GM19372 (cell line): ENCODE results near the gene SLC14A1.

Experiments used
- ATAC-seq: cut with Tn5 transposase; IDR thresholded peaks from one replicate; pipeline ENCODE4 v1.9.1; 2021; ENCODE audit warnings: mild to moderate bottlenecking, low read depth, moderate library complexity; ENCODE audit not compliant: unreplicated experiment

The SLC14A1 gene

GRCh38 chr18:45719106-45719505 is 4.9 kb upstream of the SLC14A1 start:
- ATAC-seq = no peak

GRCh38 chr18:45722899-45723298 is 1.1 kb upstream of the SLC14A1 start:
- ATAC-seq = peak; percentile 93

GRCh38 chr18:45724601-45725000 is 620 bp downstream of the SLC14A1 start:
- ATAC-seq = no peak

GRCh38 chr18:45725336-45725735 is 1.4 kb downstream of the SLC14A1 start:
- ATAC-seq = no peak

GRCh38 chr18:45726603-45727002 is 2.6 kb downstream of the SLC14A1 start:
- no peak for ATAC-seq

- no peak for ATAC-seq
These were observed 3.1 kb downstream of the SLC14A1 start for GRCh38 chr18:45727068-45727467.

- ATAC-seq = no peak
These were observed 4.5 kb downstream of the SLC14A1 start for GRCh38 chr18:45728336-45729010.

- ATAC-seq = no peak
These were observed 7.0 kb downstream of the SLC14A1 start for GRCh38 chr18:45730832-45731575.

GRCh38 chr18:45731716-45732115 is 7.7 kb downstream of the SLC14A1 start:
- no peak for ATAC-seq

- ATAC-seq = no peak
These were observed 9.6 kb downstream of the SLC14A1 start for GRCh38 chr18:45733535-45733934.

- ATAC-seq = no peak
These were observed 10.5 kb downstream of the SLC14A1 start for GRCh38 chr18:45734505-45734904.

GRCh38 chr18:45734944-45735343 is 11.0 kb downstream of the SLC14A1 start:
- ATAC-seq = no peak

GRCh38 chr18:45738660-45739059 is 14.7 kb downstream of the SLC14A1 start:
- no peak for ATAC-seq

GRCh38 chr18:45739268-45739667 is 15.3 kb downstream of the SLC14A1 start:
- no peak for ATAC-seq

GRCh38 chr18:45739848-45740247 is 15.9 kb downstream of the SLC14A1 start:
- ATAC-seq = no peak

GRCh38 chr18:45741056-45741455 is 17.1 kb downstream of the SLC14A1 start:
- ATAC-seq = no peak

GRCh38 chr18:45745817-45746461 is 22.0 kb downstream of the SLC14A1 start:
- no peak for ATAC-seq

- ATAC-seq = no peak
These were observed 24.5 kb downstream of the SLC14A1 start for GRCh38 chr18:45748501-45748900.

- ATAC-seq = peak; percentile 67
These were observed 26.1 kb downstream of the SLC14A1 start for GRCh38 chr18:45749918-45750689.

- no peak for ATAC-seq
These were observed 27.8 kb downstream of the SLC14A1 start for GRCh38 chr18:45751766-45752165.

GRCh38 chr18:45752681-45753080 is 28.7 kb downstream of the SLC14A1 start:
- ATAC-seq = no peak
